Fibroblast of the aortic adventitia (primary cell): ENCODE measurements around the gene LYZL4. TPM values are rescaled to one million over a fixed set of nuclear protein-coding genes. Genes with fewer than 3 reads are reported as not detected.

Experiments
- DNase-seq: peaks from one replicate; pipeline ENCODE4 v3.0.0-alpha.2; 2010; ENCODE audit warnings: low read depth
- H3K4me3 ChIP-seq: 2 replicates; pipeline ENCODE4 v1.5.1; 2011; ENCODE audit warnings: low read depth, mild to moderate bottlenecking, control low read depth, low read length, moderate library complexity
- CTCF ChIP-seq: IDR thresholded peaks from 2 replicates; pipeline ENCODE4 v1.5.1; 2011; ENCODE audit warnings: mild to moderate bottlenecking, low read length, control low read depth, inconsistent platforms; ENCODE audit not compliant: insufficient read depth
- total RNA-seq: library from RNA; depleted of rRNA; stranded (reverse); fragments of >200 nt; gene quantifications from 2 replicates; pipeline ENCODE4 v1.2.3, GENCODE V29; 2012; ENCODE audit warnings: low replicate concordance

The LYZL4 gene
- total RNA-seq, 1 donor = not detected

DNA sequence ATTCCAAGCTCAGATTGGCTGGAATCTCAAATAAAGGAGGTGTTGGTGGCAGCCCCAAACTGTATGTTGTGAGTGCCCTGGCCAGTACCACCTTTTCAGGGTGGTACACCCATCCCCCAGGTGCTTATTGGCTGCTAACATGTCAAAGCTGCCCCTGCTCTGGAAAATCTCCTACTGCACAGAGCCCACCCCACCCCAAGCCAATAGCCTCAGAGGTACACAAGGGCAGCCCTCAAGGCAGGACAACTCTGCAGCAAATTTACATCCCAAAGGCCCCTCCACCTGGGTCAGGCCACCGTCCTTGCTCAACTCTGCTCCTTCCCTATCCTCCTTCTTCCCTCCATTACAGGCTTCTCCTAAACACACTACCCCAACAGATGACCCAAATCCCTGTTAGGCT, 37.1 kb upstream of the LYZL4 start:
- no peak overlapping the region for H3K4me3 ChIP-seq
- TF ChIP-seq CTCF = no peak
- DNase-seq = no peak

DNA sequence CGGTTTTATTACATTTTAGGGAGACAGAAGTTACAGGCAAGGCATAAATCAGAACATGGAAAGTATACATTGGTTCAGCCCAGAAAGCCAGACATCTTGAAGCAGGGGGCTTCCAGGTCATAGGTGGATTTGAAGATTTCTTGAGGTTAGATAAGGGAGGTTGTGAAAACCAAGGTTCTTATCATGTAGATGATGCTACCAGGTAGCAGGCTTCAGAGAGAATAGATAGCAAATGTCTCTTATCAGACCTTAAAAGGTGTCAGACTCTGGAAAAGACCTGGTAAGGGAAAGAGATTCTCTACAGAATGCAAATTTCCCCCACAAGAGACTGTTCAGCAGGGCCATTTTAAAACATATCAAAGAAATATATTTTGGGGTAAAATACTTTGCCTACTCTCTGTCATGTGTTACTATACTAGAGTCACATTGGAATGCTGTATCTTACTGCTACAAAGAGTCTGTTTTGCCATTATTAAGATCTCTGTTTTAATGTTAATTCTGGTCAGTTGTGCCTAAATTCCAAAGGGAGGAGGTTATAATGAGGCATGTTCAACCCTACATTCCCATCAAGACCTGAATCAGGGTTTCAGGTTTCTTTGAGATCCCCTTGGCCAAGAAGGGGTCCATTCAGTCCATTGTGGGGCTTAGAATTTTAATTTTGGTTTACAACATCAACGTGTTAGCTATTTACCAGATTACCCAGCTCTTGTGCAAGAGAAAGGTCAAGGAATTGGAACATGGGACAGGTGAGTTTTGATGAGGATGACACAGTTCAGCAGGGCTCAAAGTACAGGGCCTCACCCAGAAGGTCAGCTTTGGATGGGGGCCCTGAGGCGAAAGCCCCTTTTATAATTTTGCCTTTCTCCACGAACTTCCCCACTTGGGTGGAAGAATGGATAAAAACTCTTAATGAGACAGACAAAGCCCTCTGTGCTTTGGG, 36.0 kb upstream of the LYZL4 start:
- H3K4me3 ChIP-seq = no peak overlapping the region
- no peak for DNase-seq
- TF ChIP-seq CTCF = no peak

- peak; percentile 99 for TF ChIP-seq CTCF
- peak; percentile 76 for DNase-seq
- H3K4me3 ChIP-seq = no peak overlapping the region
Observed at GRCh38 chr3:42443819-42444436, 33.5 kb upstream of the LYZL4 start.

GRCh38 chr3:42443292-42443691, 32.9 kb upstream of the LYZL4 start:
- no peak overlapping the region for H3K4me3 ChIP-seq
- no peak for DNase-seq
- TF ChIP-seq CTCF = no peak

- H3K4me3 ChIP-seq = no peak overlapping the region
- TF ChIP-seq CTCF = no peak
- no peak for DNase-seq
Observed at GRCh38 chr3:42442640-42443039, 32.2 kb upstream of the LYZL4 start.

- TF ChIP-seq CTCF = no peak
- no peak for DNase-seq
Observed at GRCh38 chr3:42441791-42442190, 31.4 kb upstream of the LYZL4 start.

More at GRCh38 chr3:42441791-42442190, 31.4 kb upstream of the LYZL4 start:
- no peak overlapping the region for H3K4me3 ChIP-seq
